GM19240 (cell line): ENCODE data around the gene PRKAG3.
"Not testable (repeated sequence)": the region's sequence is repeated elsewhere in the genome, so short reads cannot be mapped to it uniquely, and the experiment has no call there.

Experiments
- DNase-seq: peaks from one replicate; pipeline ENCODE4 v3.0.0; 2011; ENCODE audit warnings: low spot score; ENCODE audit not compliant: insufficient read length

PRKAG3 gene

GRCh38 chr2:218783688-218784087, 47.9 kb downstream of the PRKAG3 start:
- DNase-seq, result no peak

- DNase-seq, result no peak
Measured at GRCh38 chr2:218782528-218782844, 49.1 kb downstream of the PRKAG3 start.

GRCh38 chr2:218781691-218782527, 49.7 kb downstream of the PRKAG3 start, which contains the start of gene CYP27A1:
CYP27A1 (plus strand) TSS chr2:218782147; CDS start chr2:218782183, 36 bp downstream.
- DNase-seq, result no peak

GRCh38 chr2:218780851-218781690, 50.5 kb downstream of the PRKAG3 start:
- DNase-seq, result no peak

GRCh38 chr2:218780046-218780445, 51.6 kb downstream of the PRKAG3 start:
- DNase-seq, result no peak

- DNase-seq, result no peak
Measured at GRCh38 chr2:218777276-218777990, 54.2 kb downstream of the PRKAG3 start.

GRCh38 chr2:218776488-218776887, 55.1 kb downstream of the PRKAG3 start:
- no peak for DNase-seq

GRCh38 chr2:218773881-218774280, 57.7 kb downstream of the PRKAG3 start:
- no peak for DNase-seq

GRCh38 chr2:218772759-218773158, 58.8 kb downstream of the PRKAG3 start:
- not testable (repeated sequence) for DNase-seq
